SK-N-SH treated with all-trans-retinoic acid at 6 μM for 48 hours (cell line): ENCODE data around the gene ZBTB48.

Experiments
- ATAC-seq: fragments of 200-7000 bp; cut with Tn5 transposase; 3 replicates; pipeline ENCODE4 v1.9.1; 2020; ENCODE audit warnings: mild to moderate bottlenecking, moderate library complexity
- ARNTL ChIP-seq: fragments of 450-650 bp; formaldehyde crosslinking; IDR thresholded peaks from 2 replicates; pipeline ENCODE4 v1.5.0; 2020; ENCODE audit warnings: low read depth, mild to moderate bottlenecking, moderate library complexity, borderline replicate concordance
- CSDC2 ChIP-seq: fragments of 250-450 bp; sonication (Bioruptor Pico); IDR thresholded peaks from 2 replicates; pipeline ENCODE4 v1.5.0; 2020; ENCODE audit warnings: mild to moderate bottlenecking, moderate library complexity
- ESRRG ChIP-seq: fragments of 250-450 bp; sonication (Bioruptor Pico); IDR thresholded peaks from 2 replicates; pipeline ENCODE4 v1.6.1; 2021; ENCODE audit warnings: mild to moderate bottlenecking
- GLIS3 ChIP-seq: fragments of 250-450 bp; sonication (Bioruptor Pico); IDR thresholded peaks from 2 replicates; pipeline ENCODE4 v1.5.0; 2020; ENCODE audit warnings: mild to moderate bottlenecking, moderate library complexity
- ISL1 ChIP-seq: fragments of 250-450 bp; sonication (Bioruptor Pico); IDR thresholded peaks from 2 replicates; pipeline ENCODE4 v2.1.2; 2022; ENCODE audit warnings: mild to moderate bottlenecking, moderate library complexity
- OSR1 ChIP-seq: fragments of 250-450 bp; sonication (Bioruptor Pico); IDR thresholded peaks from 2 replicates; pipeline ENCODE4 v1.8.0; 2022; ENCODE audit warnings: moderate library complexity, mild to moderate bottlenecking, inconsistent platforms
- PPARA ChIP-seq: fragments of 250-450 bp; sonication (Bioruptor Pico); IDR thresholded peaks from 2 replicates; pipeline ENCODE4 v1.5.0; 2020; ENCODE audit warnings: mild to moderate bottlenecking, borderline replicate concordance
- RARB ChIP-seq: fragments of 250-450 bp; sonication (Bioruptor Pico); IDR thresholded peaks from 2 replicates; pipeline ENCODE4 v1.8.0; 2021; ENCODE audit warnings: mild to moderate bottlenecking, moderate library complexity
- SNAI2 ChIP-seq: fragments of 250-450 bp; sonication (Bioruptor Pico); IDR thresholded peaks from 2 replicates; pipeline ENCODE4 v1.5.0; 2020; ENCODE audit warnings: mild to moderate bottlenecking, moderate library complexity
- TCF4 ChIP-seq: fragments of 250-450 bp; sonication (Bioruptor Pico); IDR thresholded peaks from 2 replicates; pipeline ENCODE4 v1.8.0; 2021; ENCODE audit warnings: mild to moderate bottlenecking, moderate library complexity, borderline replicate concordance
- TOX ChIP-seq: fragments of 250-450 bp; sonication (Bioruptor Pico); IDR thresholded peaks from 2 replicates; pipeline ENCODE4 v1.8.0; 2021; ENCODE audit warnings: mild to moderate bottlenecking, moderate library complexity, borderline replicate concordance
- ZFP3 ChIP-seq: fragments of 250-450 bp; sonication (Bioruptor Pico); IDR thresholded peaks from 2 replicates; pipeline ENCODE4 v1.5.0; 2020; ENCODE audit warnings: mild to moderate bottlenecking, moderate library complexity
- ZFP30 ChIP-seq: fragments of 450-650 bp; formaldehyde crosslinking; IDR thresholded peaks from 2 replicates; pipeline ENCODE4 v1.5.0; 2022; ENCODE audit warnings: mild to moderate bottlenecking, moderate library complexity
- ZNF565 ChIP-seq: fragments of 450-650 bp; formaldehyde crosslinking; conservative IDR thresholded peaks from 2 replicates; pipeline ENCODE4 v1.5.0; 2020; ENCODE audit warnings: low read depth, mild to moderate bottlenecking, moderate library complexity
- ZNF70 ChIP-seq: fragments of 450-650 bp; formaldehyde crosslinking; IDR thresholded peaks from 2 replicates; pipeline ENCODE4 v1.5.0; 2020; ENCODE audit warnings: mild to moderate bottlenecking, moderate library complexity
- TF ChIP-seq, protein P1 (sequence below): fragments of 250-450 bp; sonication (Bioruptor Pico); IDR thresholded peaks from 2 replicates; pipeline ENCODE4 v1.8.0; 2020; ENCODE audit warnings: mild to moderate bottlenecking, moderate library complexity, borderline replicate concordance
- TF ChIP-seq, protein P2 (sequence below): fragments of 250-450 bp; sonication (Bioruptor Pico); IDR thresholded peaks from 2 replicates; pipeline ENCODE4 v1.5.1; 2020; ENCODE audit warnings: low read depth, mild to moderate bottlenecking, moderate library complexity
- TF ChIP-seq, protein P3 (sequence below): fragments of 250-450 bp; sonication (Bioruptor Pico); IDR thresholded peaks from 2 replicates; pipeline ENCODE4 v1.8.0; 2021; ENCODE audit warnings: low read depth, mild to moderate bottlenecking, moderate library complexity, borderline replicate concordance
- TF ChIP-seq, protein P4 (sequence below): fragments of 250-450 bp; sonication (Bioruptor Pico); IDR thresholded peaks from 2 replicates; pipeline ENCODE4 v1.5.0; 2020; ENCODE audit warnings: mild to moderate bottlenecking, moderate library complexity
- TF ChIP-seq, protein P5 (sequence below): fragments of 250-450 bp; sonication (Bioruptor Pico); IDR thresholded peaks from 2 replicates; pipeline ENCODE4 v1.5.1; 2021; ENCODE audit warnings: mild to moderate bottlenecking, moderate library complexity

ZBTB48 gene

DNA sequence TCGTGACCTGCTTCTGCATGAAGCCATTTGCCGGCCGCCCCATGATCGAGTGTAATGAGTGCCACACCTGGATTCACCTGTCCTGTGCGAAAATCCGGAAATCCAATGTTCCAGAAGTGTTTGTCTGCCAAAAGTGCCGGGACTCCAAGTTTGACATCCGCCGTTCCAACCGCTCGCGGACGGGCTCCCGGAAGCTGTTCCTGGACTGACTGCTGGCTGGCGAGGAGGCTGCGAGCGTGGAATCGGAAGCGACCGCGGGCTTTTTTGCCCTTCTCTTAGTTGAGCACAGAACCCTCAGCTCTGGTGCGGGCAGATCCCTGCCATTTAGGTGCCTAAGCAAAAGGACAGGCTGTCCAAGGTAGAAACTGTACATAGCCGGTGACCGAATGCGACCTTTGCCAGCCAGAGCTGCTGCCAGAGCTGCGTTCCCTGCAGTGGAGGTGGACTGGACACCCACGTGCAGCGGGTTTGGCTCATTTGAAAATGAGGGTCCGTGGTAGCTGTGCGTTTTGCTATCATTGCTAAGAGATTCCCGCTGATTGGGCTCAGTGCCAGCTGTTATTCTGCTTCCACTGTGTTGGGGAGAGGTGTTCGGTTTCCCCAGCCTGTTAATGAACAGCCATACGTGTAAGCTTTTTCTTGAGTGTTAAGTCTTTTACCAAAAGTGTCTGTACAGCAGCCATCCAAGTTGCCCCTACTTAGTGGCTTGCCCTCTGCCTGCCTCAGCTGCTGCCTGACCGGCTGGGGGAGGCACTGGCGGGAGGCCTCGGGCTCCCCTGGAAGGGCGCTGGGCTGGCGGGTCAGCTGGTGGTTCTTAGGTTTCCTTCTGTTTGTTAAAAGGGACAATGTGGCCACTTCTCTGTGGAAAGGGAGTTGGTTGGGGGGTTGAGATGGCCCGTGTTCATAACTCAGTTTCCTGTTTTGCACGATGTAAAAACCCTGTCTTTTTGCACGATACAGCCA lies 41.9 kb downstream of the ZBTB48 start:
- TF ChIP-seq ZFP30 (CRISPR knock-in tag) = no peak
- TF ChIP-seq, protein P1, sequence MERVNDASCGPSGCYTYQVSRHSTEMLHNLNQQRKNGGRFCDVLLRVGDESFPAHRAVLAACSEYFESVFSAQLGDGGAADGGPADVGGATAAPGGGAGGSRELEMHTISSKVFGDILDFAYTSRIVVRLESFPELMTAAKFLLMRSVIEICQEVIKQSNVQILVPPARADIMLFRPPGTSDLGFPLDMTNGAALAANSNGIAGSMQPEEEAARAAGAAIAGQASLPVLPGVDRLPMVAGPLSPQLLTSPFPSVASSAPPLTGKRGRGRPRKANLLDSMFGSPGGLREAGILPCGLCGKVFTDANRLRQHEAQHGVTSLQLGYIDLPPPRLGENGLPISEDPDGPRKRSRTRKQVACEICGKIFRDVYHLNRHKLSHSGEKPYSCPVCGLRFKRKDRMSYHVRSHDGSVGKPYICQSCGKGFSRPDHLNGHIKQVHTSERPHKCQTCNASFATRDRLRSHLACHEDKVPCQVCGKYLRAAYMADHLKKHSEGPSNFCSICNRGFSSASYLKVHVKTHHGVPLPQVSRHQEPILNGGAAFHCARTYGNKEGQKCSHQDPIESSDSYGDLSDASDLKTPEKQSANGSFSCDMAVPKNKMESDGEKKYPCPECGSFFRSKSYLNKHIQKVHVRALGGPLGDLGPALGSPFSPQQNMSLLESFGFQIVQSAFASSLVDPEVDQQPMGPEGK (CRISPR knock-in tag) = no peak
- no peak for TF ChIP-seq RARB (CRISPR knock-in tag)
- TF ChIP-seq TCF4 (CRISPR knock-in tag) = no peak
- TF ChIP-seq, protein P2, sequence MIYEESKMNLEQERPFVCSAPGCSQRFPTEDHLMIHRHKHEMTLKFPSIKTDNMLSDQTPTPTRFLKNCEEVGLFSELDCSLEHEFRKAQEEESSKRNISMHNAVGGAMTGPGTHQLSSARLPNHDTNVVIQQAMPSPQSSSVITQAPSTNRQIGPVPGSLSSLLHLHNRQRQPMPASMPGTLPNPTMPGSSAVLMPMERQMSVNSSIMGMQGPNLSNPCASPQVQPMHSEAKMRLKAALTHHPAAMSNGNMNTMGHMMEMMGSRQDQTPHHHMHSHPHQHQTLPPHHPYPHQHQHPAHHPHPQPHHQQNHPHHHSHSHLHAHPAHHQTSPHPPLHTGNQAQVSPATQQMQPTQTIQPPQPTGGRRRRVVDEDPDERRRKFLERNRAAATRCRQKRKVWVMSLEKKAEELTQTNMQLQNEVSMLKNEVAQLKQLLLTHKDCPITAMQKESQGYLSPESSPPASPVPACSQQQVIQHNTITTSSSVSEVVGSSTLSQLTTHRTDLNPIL (CRISPR knock-in tag) = no peak
- TF ChIP-seq ZNF70 (CRISPR knock-in tag) = no peak
- no peak for ATAC-seq

DNA sequence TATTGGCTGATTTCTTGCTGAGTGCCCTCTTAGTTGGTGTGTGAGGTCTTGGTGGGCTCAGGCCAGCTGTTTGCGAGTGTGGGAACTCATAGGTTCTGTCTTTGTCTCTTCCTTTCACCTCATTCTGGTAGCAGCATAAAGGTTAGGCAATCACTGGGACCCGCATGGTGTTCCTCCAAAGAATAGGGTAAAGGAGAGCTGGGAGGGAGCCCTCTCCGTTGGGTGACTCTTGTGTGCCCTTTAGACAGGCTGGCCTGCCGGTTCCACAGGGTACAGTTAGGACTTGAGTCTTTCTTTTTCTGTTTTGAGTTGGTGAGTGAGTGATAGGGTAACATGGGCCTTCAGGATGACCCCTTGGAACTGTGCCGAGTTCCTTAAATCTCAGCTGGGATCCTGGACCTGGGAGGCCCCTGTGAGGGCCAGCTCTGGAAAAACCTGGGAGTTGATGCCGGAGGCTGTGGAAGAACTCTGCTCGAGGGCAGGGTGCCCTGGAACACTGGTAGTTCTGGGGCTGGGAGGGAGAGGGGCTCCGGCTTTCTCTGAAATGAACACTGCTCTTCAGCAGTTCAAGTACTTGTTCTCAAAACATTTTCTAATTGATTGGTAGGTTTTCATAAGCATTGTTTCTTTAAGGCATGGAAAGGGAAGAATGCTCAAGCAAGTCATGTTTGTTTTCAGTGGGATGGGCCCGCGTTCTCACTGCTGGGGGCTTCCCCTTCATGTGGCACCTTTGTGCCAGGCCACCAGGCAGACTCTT lies 42.8 kb downstream of the ZBTB48 start:
- no peak for ATAC-seq
- TF ChIP-seq TCF4 (CRISPR knock-in tag) = no peak
- TF ChIP-seq GLIS3 = no peak
- TF ChIP-seq, protein P3, sequence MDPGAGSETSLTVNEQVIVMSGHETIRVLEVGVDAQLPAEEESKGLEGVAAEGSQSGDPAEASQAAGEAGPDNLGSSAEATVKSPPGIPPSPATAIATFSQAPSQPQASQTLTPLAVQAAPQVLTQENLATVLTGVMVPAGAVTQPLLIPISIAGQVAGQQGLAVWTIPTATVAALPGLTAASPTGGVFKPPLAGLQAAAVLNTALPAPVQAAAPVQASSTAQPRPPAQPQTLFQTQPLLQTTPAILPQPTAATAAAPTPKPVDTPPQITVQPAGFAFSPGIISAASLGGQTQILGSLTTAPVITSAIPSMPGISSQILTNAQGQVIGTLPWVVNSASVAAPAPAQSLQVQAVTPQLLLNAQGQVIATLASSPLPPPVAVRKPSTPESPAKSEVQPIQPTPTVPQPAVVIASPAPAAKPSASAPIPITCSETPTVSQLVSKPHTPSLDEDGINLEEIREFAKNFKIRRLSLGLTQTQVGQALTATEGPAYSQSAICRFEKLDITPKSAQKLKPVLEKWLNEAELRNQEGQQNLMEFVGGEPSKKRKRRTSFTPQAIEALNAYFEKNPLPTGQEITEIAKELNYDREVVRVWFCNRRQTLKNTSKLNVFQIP (CRISPR knock-in tag) = no peak
- TF ChIP-seq TOX (CRISPR knock-in tag) = no peak
- TF ChIP-seq ZNF565 (CRISPR knock-in tag) = no peak
- no peak for TF ChIP-seq ZNF70 (CRISPR knock-in tag)
- TF ChIP-seq ESRRG (CRISPR knock-in tag) = no peak
- TF ChIP-seq OSR1 = no peak
- no peak for TF ChIP-seq ZFP30 (CRISPR knock-in tag)

DNA sequence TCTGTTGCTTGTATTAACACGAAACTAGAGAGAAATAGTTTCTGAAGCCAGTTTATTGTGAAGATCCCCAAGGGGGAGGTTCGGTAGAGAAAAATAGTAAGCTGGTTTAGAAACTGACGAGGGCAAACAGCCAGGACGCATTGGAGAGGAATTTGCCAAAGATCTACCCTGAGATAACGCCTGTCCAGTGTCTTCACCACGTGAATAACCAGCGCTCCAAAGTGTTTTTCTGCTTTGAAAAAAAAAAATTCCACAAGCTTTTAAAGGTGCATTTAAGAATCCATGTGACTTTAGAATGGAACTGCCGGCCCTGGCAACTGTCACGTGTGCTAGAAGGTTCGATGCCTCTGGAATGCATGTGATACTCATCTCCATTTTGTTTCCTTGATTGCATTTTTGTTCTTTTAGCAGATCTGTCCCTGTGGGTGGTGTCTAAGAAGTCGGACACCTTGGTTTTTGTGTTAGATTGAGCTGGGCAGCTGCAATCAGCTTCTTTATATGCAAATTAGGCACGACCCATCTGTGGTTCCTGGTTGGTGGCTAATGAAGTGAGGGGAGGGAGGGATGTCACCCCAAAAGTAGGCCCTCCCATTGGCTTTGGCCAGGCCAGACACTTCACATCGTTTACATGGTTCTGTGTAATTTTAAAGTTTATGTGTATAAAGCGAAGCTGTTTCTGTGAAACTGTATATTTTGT lies 43.6 kb downstream of the ZBTB48 start:
- TF ChIP-seq, protein P4, sequence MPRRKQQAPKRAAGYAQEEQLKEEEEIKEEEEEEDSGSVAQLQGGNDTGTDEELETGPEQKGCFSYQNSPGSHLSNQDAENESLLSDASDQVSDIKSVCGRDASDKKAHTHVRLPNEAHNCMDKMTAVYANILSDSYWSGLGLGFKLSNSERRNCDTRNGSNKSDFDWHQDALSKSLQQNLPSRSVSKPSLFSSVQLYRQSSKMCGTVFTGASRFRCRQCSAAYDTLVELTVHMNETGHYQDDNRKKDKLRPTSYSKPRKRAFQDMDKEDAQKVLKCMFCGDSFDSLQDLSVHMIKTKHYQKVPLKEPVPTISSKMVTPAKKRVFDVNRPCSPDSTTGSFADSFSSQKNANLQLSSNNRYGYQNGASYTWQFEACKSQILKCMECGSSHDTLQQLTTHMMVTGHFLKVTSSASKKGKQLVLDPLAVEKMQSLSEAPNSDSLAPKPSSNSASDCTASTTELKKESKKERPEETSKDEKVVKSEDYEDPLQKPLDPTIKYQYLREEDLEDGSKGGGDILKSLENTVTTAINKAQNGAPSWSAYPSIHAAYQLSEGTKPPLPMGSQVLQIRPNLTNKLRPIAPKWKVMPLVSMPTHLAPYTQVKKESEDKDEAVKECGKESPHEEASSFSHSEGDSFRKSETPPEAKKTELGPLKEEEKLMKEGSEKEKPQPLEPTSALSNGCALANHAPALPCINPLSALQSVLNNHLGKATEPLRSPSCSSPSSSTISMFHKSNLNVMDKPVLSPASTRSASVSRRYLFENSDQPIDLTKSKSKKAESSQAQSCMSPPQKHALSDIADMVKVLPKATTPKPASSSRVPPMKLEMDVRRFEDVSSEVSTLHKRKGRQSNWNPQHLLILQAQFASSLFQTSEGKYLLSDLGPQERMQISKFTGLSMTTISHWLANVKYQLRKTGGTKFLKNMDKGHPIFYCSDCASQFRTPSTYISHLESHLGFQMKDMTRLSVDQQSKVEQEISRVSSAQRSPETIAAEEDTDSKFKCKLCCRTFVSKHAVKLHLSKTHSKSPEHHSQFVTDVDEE (CRISPR knock-in tag) = no peak
- TF ChIP-seq GLIS3 (no peak), RARB (CRISPR knock-in tag) (no peak), ESRRG (CRISPR knock-in tag) (no peak), ZFP3 (CRISPR knock-in tag) (no peak), ZNF70 (CRISPR knock-in tag) (no peak), TCF4 (CRISPR knock-in tag) (no peak), ISL1 (CRISPR knock-in tag) (no peak; the same call in 1 of the 2 replicates), ARNTL (no peak), PPARA (CRISPR knock-in tag) (no peak), SNAI2 (CRISPR knock-in tag) (no peak), ZFP30 (CRISPR knock-in tag) (no peak), CSDC2 (CRISPR knock-in tag) (no peak), ZNF565 (CRISPR knock-in tag) (no peak), TOX (CRISPR knock-in tag) (no peak)
- TF ChIP-seq, protein P3 (CRISPR knock-in tag) = no peak
- TF ChIP-seq, protein P5, sequence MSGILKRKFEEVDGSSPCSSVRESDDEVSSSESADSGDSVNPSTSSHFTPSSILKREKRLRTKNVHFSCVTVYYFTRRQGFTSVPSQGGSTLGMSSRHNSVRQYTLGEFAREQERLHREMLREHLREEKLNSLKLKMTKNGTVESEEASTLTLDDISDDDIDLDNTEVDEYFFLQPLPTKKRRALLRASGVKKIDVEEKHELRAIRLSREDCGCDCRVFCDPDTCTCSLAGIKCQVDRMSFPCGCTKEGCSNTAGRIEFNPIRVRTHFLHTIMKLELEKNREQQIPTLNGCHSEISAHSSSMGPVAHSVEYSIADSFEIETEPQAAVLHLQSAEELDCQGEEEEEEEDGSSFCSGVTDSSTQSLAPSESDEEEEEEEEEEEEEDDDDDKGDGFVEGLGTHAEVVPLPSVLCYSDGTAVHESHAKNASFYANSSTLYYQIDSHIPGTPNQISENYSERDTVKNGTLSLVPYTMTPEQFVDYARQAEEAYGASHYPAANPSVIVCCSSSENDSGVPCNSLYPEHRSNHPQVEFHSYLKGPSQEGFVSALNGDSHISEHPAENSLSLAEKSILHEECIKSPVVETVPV (CRISPR knock-in tag) = no peak

More for the DNA sequence above, 43.6 kb downstream of the ZBTB48 start:
- ATAC-seq = no peak
